GM18508 (cell line): Measurements from ENCODE around the gene MCM3.

Source experiments
- ATAC-seq: cut with Tn5 transposase; IDR thresholded peaks from one replicate; pipeline ENCODE4 v1.9.1; 2021; ENCODE audit warnings: moderate number of reproducible peaks; ENCODE audit not compliant: insufficient read depth, unreplicated experiment

MCM3 gene

GRCh38 chr6:52254731-52255378 is 29.7 kb downstream of the MCM3 start:
- ATAC-seq: no peak

- ATAC-seq: no peak
These were observed 31.0 kb downstream of the MCM3 start for GRCh38 chr6:52253494-52253893.

- no peak for ATAC-seq
These were observed 33.4 kb downstream of the MCM3 start for GRCh38 chr6:52251113-52251512.

GRCh38 chr6:52249078-52249477 is 35.5 kb downstream of the MCM3 start:
- no peak for ATAC-seq

GRCh38 chr6:52245425-52245824 is 39.1 kb downstream of the MCM3 start:
- no peak for ATAC-seq

GRCh38 chr6:52244400-52244799 is 40.1 kb downstream of the MCM3 start, which contains the start of gene IL17F:
Gene IL17F, minus strand, starts transcription at chr6:52244500. Its CDS starts 71 bp downstream, at chr6:52244429.
- ATAC-seq: no peak

GRCh38 chr6:52243282-52243893 is 41.2 kb downstream of the MCM3 start:
- ATAC-seq: no peak

GRCh38 chr6:52241819-52242218 is 42.7 kb downstream of the MCM3 start:
- no peak for ATAC-seq

GRCh38 chr6:52233975-52234823 is 50.3 kb downstream of the MCM3 start:
- ATAC-seq: peak; percentile 61

GRCh38 chr6:52233005-52233404 is 51.5 kb downstream of the MCM3 start:
- ATAC-seq: no peak

GRCh38 chr6:52231406-52232127 is 53.0 kb downstream of the MCM3 start:
- no peak for ATAC-seq

GRCh38 chr6:52230685-52231084 is 53.9 kb downstream of the MCM3 start:
- ATAC-seq: no peak

- ATAC-seq: peak; percentile 100
These were observed 57.0 kb downstream of the MCM3 start for GRCh38 chr6:52227495-52227894.

GRCh38 chr6:52221302-52221701 is 63.2 kb downstream of the MCM3 start:
- ATAC-seq: no peak

- ATAC-seq: no peak
These were observed 66.8 kb downstream of the MCM3 start for GRCh38 chr6:52217761-52218160.

- no peak for ATAC-seq
These were observed 67.5 kb downstream of the MCM3 start for GRCh38 chr6:52216932-52217575.

- no peak for ATAC-seq
These were observed 68.8 kb downstream of the MCM3 start for GRCh38 chr6:52215787-52216186.
